Measurements from ENCODE around the gene ELOVL7.
"Not testable (repeated sequence)": the region's sequence is repeated elsewhere in the genome, so short reads cannot be mapped to it uniquely, and the experiment has no call there.

ELOVL7 gene

GRCh38 chr5:60829490-60830266 is 14.4 kb downstream of the ELOVL7 start:
- DNase-seq, result peak in 1 of 2 experiments; percentile 19

GRCh38 chr5:60827201-60827600 is 16.9 kb downstream of the ELOVL7 start:
- DNase-seq, result no peak

GRCh38 chr5:60826653-60827052 is 17.4 kb downstream of the ELOVL7 start:
- no peak for DNase-seq

GRCh38 chr5:60823574-60823973 is 20.5 kb downstream of the ELOVL7 start:
- no peak for DNase-seq

GRCh38 chr5:60822285-60822556 is 21.8 kb downstream of the ELOVL7 start:
- DNase-seq, result no peak

- DNase-seq, result no peak
These were observed 22.4 kb downstream of the ELOVL7 start for GRCh38 chr5:60821488-60822284.

GRCh38 chr5:60820593-60821487 is 23.2 kb downstream of the ELOVL7 start:
- no peak for DNase-seq

- not testable (repeated sequence) for DNase-seq
These were observed 27.9 kb downstream of the ELOVL7 start for GRCh38 chr5:60816138-60816537.

DNA sequence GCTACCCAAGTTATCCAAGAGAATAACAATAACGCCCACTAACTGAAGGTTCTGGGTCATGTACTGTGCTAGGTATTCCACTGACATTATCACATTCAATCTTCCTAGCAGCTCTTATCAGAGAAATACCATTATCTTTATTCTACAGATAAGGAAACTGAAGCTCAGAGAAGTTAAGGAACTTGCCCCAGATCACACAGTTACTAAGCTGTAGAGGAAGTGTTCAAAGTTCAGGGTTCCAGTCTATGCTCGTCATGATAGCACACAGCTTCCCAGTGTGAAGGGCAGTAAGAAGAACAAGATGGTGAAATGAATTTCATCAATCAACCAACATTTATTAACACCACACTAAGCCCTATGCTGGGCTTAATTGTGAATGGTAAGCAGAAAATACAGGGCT is 29.6 kb downstream of the ELOVL7 start:
- no peak for DNase-seq

- DNase-seq, result no peak
These were observed 31.6 kb downstream of the ELOVL7 start for GRCh38 chr5:60812426-60812825.

DNA sequence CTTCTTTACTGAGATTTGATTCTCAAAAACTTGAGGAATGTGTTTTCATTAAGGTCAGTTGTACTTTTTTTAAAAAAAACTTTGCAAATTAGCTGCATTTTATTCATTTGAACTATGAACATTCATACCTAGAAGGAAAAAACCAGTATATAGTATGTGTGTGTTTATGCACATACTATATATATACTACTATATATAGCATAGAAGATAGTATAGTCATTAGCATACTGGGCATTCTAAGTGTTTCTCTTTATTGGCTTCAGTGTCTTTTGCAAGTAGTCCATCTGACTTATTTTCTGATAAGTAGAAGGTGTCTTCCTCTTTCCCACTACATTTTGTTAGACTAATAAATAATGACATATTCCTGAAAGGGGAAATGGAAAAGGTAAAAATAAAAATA is 33.0 kb downstream of the ELOVL7 start:
- DNase-seq, result no peak

- DNase-seq, result no peak
These were observed 33.5 kb downstream of the ELOVL7 start for GRCh38 chr5:60810438-60811085.

DNA sequence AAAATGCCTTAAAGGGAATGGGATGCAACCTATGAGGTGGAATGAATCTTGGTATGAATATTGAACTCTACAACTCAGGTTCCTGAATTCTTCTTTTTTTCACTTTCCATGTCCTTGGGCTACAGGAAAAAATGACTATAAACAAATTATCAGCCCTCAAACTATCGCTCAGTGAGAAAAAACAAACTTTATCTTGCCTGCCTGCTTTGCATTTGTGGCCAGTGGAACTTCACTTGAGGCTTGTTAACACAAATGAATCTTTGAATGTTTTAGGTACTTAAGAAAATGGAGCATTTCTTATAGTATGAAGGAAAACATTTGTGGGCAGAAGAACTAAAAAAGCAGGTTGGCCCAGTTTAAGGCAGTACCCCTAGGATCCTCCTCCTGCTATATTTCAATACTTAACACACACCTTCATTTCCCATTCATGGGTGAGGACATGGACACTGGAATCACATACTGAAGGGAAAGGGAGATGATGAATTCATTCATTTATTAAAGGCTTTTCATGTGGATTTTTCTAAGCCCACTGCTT is 34.1 kb downstream of the ELOVL7 start:
- no peak for DNase-seq

DNA sequence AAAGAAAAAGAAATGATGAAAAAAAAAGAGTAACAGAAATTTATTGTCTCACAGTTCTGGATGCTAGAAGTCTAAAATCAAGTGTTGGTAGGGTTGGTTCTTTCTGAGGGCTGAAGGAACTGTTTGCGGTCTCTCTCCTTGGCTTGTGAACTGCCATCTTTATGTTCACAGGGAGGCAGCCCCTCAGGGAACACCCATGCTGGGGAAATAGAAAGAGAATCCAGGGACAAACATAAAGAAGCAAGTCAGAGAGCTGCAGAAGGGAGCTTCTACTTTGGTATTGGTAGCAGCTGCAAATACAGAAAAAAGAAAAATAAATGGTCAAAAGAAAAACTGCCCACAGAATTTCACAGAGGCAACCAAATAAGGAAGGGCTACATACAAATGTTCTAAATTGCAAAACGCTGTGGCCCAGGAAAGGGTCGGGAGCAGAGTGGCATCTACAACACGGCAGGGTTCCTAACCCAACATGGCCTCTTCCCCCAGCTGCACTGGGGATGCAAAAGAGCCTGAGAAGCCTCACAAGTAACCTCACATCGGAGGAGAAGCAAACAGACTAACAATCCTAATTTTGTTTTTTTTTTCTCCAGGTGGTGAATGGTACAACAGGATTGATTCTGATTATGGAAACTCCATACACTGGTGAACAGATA is 37.4 kb downstream of the ELOVL7 start:
- DNase-seq, result no peak

- DNase-seq, result no peak
These were observed 38.6 kb downstream of the ELOVL7 start for GRCh38 chr5:60805463-60805862.

DNA sequence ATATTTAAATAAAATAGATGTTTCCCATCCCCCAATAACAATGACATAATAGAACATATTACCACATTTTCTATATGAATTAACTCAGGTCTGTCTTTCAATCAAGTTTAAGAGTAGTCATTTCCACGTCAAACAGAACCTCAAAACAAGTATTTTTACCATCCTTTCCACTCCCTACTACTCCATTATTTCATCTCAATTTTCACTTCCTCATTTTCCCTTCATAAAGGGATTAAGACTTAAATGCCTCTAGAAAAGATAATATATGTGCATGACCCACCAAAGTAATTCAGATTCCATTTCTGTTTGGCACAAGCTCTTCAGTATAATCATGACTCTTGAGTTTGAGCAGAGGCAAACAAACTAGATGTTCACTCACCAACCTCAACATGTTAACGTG is 40.4 kb downstream of the ELOVL7 start:
- DNase-seq, result no peak

- no peak for DNase-seq
These were observed 41.1 kb downstream of the ELOVL7 start for GRCh38 chr5:60802986-60803385.

DNA sequence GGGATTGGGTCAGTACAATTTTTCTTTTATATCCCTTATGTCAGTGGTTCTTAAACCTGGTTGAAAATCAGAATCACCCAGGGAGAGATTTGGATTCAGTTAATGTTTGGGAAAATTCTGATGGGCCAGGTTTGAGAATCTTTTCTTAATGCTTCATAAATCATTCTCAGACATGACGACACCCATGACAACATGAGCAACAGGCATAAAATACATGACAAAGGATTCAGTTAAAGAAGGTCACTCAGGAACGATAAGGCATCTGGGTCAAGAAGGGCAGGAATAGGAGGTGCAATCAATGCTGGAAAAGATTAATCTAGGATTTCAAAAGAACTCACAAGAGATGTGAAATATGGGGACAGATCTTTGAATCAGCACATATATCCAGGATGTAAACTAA is 41.8 kb downstream of the ELOVL7 start:
- DNase-seq, result no peak

DNA sequence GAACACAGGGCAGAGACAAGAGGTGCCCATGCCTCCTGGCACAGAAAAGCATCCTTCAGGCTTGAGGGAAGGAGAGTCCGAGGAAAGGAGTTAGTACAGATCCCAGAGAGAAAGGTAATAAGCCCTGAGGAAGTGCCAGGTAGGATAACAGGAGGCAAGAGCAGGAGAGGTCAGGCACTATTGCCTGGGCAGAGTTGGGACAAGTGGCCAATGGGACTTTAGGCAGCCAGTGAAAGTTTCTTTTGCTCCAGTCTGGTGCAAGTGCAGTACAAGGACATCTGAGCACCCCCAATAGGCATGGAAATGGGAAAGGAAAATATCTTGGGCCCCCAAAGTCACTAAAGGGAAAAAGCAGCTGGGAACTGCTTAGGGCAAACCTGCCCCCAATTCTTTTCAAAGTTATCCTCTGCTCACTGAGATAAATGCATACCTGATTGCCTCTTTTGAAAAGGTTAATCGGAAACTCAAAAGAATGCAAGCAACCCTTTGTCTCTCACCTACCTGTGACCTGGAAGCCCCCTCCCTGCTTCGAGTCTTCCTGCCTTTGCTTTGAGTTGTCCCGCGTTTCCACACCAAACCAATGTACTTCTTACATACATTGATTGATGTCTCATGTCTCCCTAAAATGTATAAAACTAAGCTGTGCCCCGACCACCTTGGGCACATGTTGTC is 46.5 kb downstream of the ELOVL7 start:
- DNase-seq, result no peak

- not testable (repeated sequence) for DNase-seq
These were observed 48.6 kb downstream of the ELOVL7 start for GRCh38 chr5:60795424-60795950.

DNA sequence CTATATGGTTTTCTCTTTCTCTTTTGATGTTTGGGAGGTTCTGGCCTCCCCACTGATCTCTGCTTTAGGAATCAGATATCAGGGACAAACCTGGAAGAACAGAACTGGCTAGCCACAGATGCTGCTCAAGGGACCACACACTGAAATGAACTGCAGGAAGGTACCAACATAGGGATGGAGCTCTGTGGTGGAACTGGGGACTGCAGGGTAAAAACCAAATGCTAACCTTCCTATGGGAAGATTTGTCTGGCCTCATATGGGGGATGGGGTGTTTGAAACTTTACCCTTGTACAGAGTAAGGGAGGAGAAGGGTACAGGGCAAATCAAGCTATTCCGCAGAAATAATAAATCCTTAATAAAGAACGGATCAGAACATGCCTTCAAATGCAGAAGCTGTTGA is 49.4 kb downstream of the ELOVL7 start:
- DNase-seq, result no peak
